Activated naive CD8-positive, alpha-beta T cell treated with anti-CD3 and anti-CD28 coated beads, Interleukin-2, amount 50 U/mL, for 24 hours (primary cell): Measurements from ENCODE around the gene BCL6B.

Experiments used
- ATAC-seq: fragments of 150-1000 bp; cut with Tn5 transposase; one replicate; pipeline ENCODE4 v1.10.0; 2021
- DNase-seq: peaks from one replicate; pipeline ENCODE4 v3.0.0; 2021
- H3K27ac Mint-ChIP-seq: one replicate; pipeline ENCODE4 v1.8.0; 2021; ENCODE audit warnings: mild to moderate bottlenecking, mixed read lengths
- H3K27me3 Mint-ChIP-seq: one replicate; pipeline ENCODE4 v1.8.0; 2021; ENCODE audit warnings: mixed read lengths
- H3K36me3 Mint-ChIP-seq: one replicate; pipeline ENCODE4 v1.8.0; 2021; ENCODE audit warnings: low read depth, mixed read lengths
- H3K4me1 Mint-ChIP-seq: one replicate; pipeline ENCODE4 v1.8.0; 2021; ENCODE audit warnings: mixed read lengths
- H3K4me3 Mint-ChIP-seq: one replicate; pipeline ENCODE4 v1.8.0; 2021; ENCODE audit warnings: mild to moderate bottlenecking, moderate library complexity, mixed read lengths
- H3K9me3 Mint-ChIP-seq: one replicate; pipeline ENCODE4 v1.8.0; 2021; ENCODE audit warnings: mixed read lengths

BCL6B gene

GRCh38 chr17:7029096-7029495 is 6.2 kb downstream of the BCL6B start:
- H3K36me3 Mint-ChIP-seq = peaks cover 3% of the 10 kb centered on the region
- H3K9me3 Mint-ChIP-seq = peaks cover 5% of the 10 kb centered on the region
- no peaks in the 10 kb centered on the region for H3K27me3 Mint-ChIP-seq
- peak overlapping the region; percentile 71 for H3K27ac Mint-ChIP-seq
- H3K4me1 Mint-ChIP-seq = peaks cover 48% of the 10 kb centered on the region
- ATAC-seq (no peak), DNase-seq (no peak)
- H3K4me3 Mint-ChIP-seq = peak overlapping the region; percentile 4

- Mint-ChIP-seq H3K27me3 (no peaks in the 10 kb centered on the region), H3K27ac (peak overlapping the region; percentile 71), H3K4me1 (peaks cover 52% of the 10 kb centered on the region), H3K9me3 (peaks cover 5% of the 10 kb centered on the region), H3K36me3 (peaks cover 3% of the 10 kb centered on the region), H3K4me3 (peak overlapping the region; percentile 68)
- ATAC-seq = peak; percentile 62
- DNase-seq = peak; percentile 59
Observed at GRCh38 chr17:7029659-7030058, 6.8 kb downstream of the BCL6B start.

- Mint-ChIP-seq H3K4me1 (peaks cover 65% of the 10 kb centered on the region), H3K27me3 (no peaks in the 10 kb centered on the region), H3K36me3 (no peaks in the 10 kb centered on the region), H3K27ac (peak overlapping the region; percentile 94), H3K9me3 (peaks cover 2% of the 10 kb centered on the region), H3K4me3 (peak overlapping the region; percentile 93)
- ATAC-seq = peak; percentile 72
- DNase-seq = peak; percentile 57
Observed at GRCh38 chr17:7034955-7035590, 12.2 kb downstream of the BCL6B start.

- peak; percentile 92 for ATAC-seq
- Mint-ChIP-seq H3K27ac (peak within 1 kb of the TSS; percentile 94), H3K36me3 (no peaks in the 10 kb centered on the region), H3K4me3 (peak within 1 kb of the TSS; percentile 93), H3K9me3 (no peaks in the 10 kb centered on the region), H3K27me3 (no peaks in the 10 kb centered on the region), H3K4me1 (peaks cover 58% of the 10 kb centered on the region)
- DNase-seq = peak; percentile 98
Observed at GRCh38 chr17:7035591-7036368, 12.9 kb downstream of the BCL6B start, which contains the start of gene SLC16A13. SLC16A13 (plus strand) TSS chr17:7036015; CDS start chr17:7036383, 368 bp downstream.

GRCh38 chr17:7038025-7038862 is 15.4 kb downstream of the BCL6B start:
- Mint-ChIP-seq H3K4me3 (peak overlapping the region; percentile 20), H3K27me3 (no peaks in the 10 kb centered on the region), H3K36me3 (no peaks in the 10 kb centered on the region), H3K9me3 (no peaks in the 10 kb centered on the region), H3K4me1 (peaks cover 54% of the 10 kb centered on the region), H3K27ac (peak overlapping the region; percentile 21)
- DNase-seq = no peak
- ATAC-seq = no peak

- ATAC-seq = no peak
- Mint-ChIP-seq H3K4me1 (peaks cover 44% of the 10 kb centered on the region), H3K9me3 (no peaks in the 10 kb centered on the region), H3K36me3 (no peaks in the 10 kb centered on the region), H3K27ac (peak overlapping the region; percentile 57), H3K27me3 (no peaks in the 10 kb centered on the region), H3K4me3 (no peak overlapping the region)
- DNase-seq = no peak
Observed at GRCh38 chr17:7039832-7040231, 17.0 kb downstream of the BCL6B start.

GRCh38 chr17:7041607-7042500 is 19.0 kb downstream of the BCL6B start:
- peak; percentile 34 for ATAC-seq
- no peaks in the 10 kb centered on the region for H3K9me3 Mint-ChIP-seq
- H3K36me3 Mint-ChIP-seq = no peaks in the 10 kb centered on the region
- peaks cover 40% of the 10 kb centered on the region for H3K4me1 Mint-ChIP-seq
- H3K27ac Mint-ChIP-seq = peak overlapping the region; percentile 71
- peak overlapping the region; percentile 74 for H3K4me3 Mint-ChIP-seq
- H3K27me3 Mint-ChIP-seq = peaks cover 2% of the 10 kb centered on the region
- DNase-seq = peak; percentile 44

- H3K27me3 Mint-ChIP-seq = peaks cover 2% of the 10 kb centered on the region
- no peaks in the 10 kb centered on the region for H3K36me3 Mint-ChIP-seq
- no peaks in the 10 kb centered on the region for H3K9me3 Mint-ChIP-seq
- H3K4me1 Mint-ChIP-seq = peaks cover 48% of the 10 kb centered on the region
- peak overlapping the region; percentile 74 for H3K4me3 Mint-ChIP-seq
- peak; percentile 40 for ATAC-seq
- H3K27ac Mint-ChIP-seq = peak overlapping the region; percentile 71
- peak; percentile 57 for DNase-seq
Observed at GRCh38 chr17:7042501-7043181, 19.8 kb downstream of the BCL6B start.

- ATAC-seq (no peak), DNase-seq (no peak)
- H3K27ac Mint-ChIP-seq = no peak overlapping the region
- H3K4me3 Mint-ChIP-seq = peak overlapping the region; percentile 74
- peaks cover 47% of the 10 kb centered on the region for H3K4me1 Mint-ChIP-seq
- H3K9me3 Mint-ChIP-seq = no peaks in the 10 kb centered on the region
- H3K36me3 Mint-ChIP-seq = no peaks in the 10 kb centered on the region
- H3K27me3 Mint-ChIP-seq = peaks cover 2% of the 10 kb centered on the region
Observed at GRCh38 chr17:7043182-7043496, 20.3 kb downstream of the BCL6B start.

GRCh38 chr17:7043497-7044198 is 20.8 kb downstream of the BCL6B start, which contains the start of gene SLC16A11:
SLC16A11 (minus strand) TSS chr17:7044092; CDS start chr17:7043513, 579 bp downstream.
- H3K36me3 Mint-ChIP-seq = no peaks in the 10 kb centered on the region
- peaks cover 43% of the 10 kb centered on the region for H3K4me1 Mint-ChIP-seq
- no peak for ATAC-seq
- H3K9me3 Mint-ChIP-seq = no peaks in the 10 kb centered on the region
- DNase-seq = peak; percentile 36
- H3K27ac Mint-ChIP-seq = no peak within 1 kb of the TSS
- H3K27me3 Mint-ChIP-seq = peaks cover 2% of the 10 kb centered on the region
- H3K4me3 Mint-ChIP-seq = peak within 1 kb of the TSS; percentile 74

- Mint-ChIP-seq H3K27me3 (peaks cover 2% of the 10 kb centered on the region), H3K27ac (no peak overlapping the region), H3K4me3 (peak overlapping the region; percentile 75), H3K9me3 (no peaks in the 10 kb centered on the region), H3K4me1 (peaks cover 43% of the 10 kb centered on the region), H3K36me3 (no peaks in the 10 kb centered on the region)
- DNase-seq = no peak
- no peak for ATAC-seq
Observed at GRCh38 chr17:7045492-7046126, 22.8 kb downstream of the BCL6B start.

GRCh38 chr17:7046127-7046724 is 23.4 kb downstream of the BCL6B start:
- H3K4me3 Mint-ChIP-seq = peak overlapping the region; percentile 75
- no peaks in the 10 kb centered on the region for H3K36me3 Mint-ChIP-seq
- peaks cover 2% of the 10 kb centered on the region for H3K27me3 Mint-ChIP-seq
- no peaks in the 10 kb centered on the region for H3K9me3 Mint-ChIP-seq
- H3K27ac Mint-ChIP-seq = peak overlapping the region; percentile 58
- peaks cover 43% of the 10 kb centered on the region for H3K4me1 Mint-ChIP-seq
- DNase-seq (peak; percentile 50), ATAC-seq (peak; percentile 5)
